Testis (tissue), 2 donors: ENCODE results near the gene SUSD6.

Source experiments
- POLR2A ChIP-seq: fragments of 450-650 bp; IDR thresholded peaks from one replicate; pipeline ENCODE4 v1.6.1; 2017; ENCODE audit warnings: antibody characterized with exemption, mild to moderate bottlenecking, moderate library complexity
- TF ChIP-seq, protein P1 (sequence below), 3 experiments: fragments of 450-650 bp in 2 of 3; fragments of 200-600 bp in 1 of 3; sonication (generic) in 1 of 3; IDR thresholded peaks; one replicate each; pipeline ENCODE4 v1.5.1; 2016 to 2019; ENCODE audit warnings: antibody characterized with exemption in 3 of 3, mild to moderate bottlenecking in 2 of 3, moderate library complexity in 1 of 3

DNA sequence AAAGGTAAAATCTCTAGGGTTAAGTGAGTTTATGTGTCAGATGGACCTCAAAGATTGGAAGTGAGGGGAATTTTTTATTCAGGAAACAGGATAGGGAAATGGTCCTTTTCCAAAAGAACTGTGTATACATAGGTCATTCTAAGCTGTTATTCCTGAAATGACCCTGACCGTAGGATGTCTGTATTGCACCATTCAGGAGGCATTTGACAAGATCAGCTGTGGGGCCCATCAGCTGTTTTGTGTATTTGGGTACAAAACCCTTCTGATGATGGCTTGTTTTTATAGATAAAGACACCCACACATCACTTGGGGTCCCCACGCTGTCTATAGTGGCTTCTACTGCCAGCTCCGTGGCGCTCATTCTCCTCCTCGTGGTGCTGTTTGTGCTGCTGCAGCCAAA is 92.9 kb downstream of the SUSD6 start:
- no peak for TF ChIP-seq POLR2A
- TF ChIP-seq, protein P1, sequence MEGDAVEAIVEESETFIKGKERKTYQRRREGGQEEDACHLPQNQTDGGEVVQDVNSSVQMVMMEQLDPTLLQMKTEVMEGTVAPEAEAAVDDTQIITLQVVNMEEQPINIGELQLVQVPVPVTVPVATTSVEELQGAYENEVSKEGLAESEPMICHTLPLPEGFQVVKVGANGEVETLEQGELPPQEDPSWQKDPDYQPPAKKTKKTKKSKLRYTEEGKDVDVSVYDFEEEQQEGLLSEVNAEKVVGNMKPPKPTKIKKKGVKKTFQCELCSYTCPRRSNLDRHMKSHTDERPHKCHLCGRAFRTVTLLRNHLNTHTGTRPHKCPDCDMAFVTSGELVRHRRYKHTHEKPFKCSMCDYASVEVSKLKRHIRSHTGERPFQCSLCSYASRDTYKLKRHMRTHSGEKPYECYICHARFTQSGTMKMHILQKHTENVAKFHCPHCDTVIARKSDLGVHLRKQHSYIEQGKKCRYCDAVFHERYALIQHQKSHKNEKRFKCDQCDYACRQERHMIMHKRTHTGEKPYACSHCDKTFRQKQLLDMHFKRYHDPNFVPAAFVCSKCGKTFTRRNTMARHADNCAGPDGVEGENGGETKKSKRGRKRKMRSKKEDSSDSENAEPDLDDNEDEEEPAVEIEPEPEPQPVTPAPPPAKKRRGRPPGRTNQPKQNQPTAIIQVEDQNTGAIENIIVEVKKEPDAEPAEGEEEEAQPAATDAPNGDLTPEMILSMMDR (IDR thresholded peaks at IDR 0.05) = no peak
